HCT116 (cell line): Measurements from ENCODE around the gene SCPEP1. TPM values are rescaled to one million over a fixed set of nuclear protein-coding genes. Genes with fewer than 3 reads are reported as not detected.

Experiments
- ATAC-seq: fragments of 200-7000 bp; cut with Tn5 transposase; 2 replicates; pipeline ENCODE4 v1.9.1; 2020; ENCODE audit warnings: mild to moderate bottlenecking, moderate library complexity
- BruUV-seq: library from RNA; stranded (reverse); fragments of 400-500 nt; replicated peaks from 2 replicates; lab custom pipeline; 2021; lab: Mats Ljungman, UMichigan
- CTCF ChIA-PET: fragments of 300-600 bp; sonication (Branson Sonifier 250); formaldehyde crosslinking; loops from one replicate; lab custom pipeline; 2021; ENCODE audit warnings: antibody characterized with exemption; lab: Charles Lee
- POLR2A ChIA-PET: fragments of 300-600, 350-600 bp; sonication (Branson Sonifier 250); formaldehyde crosslinking; loops from one replicate; lab custom pipeline; 2021; ENCODE audit warnings: antibody characterized with exemption; lab: Charles Lee
- RAD21 ChIA-PET, 2 experiments: fragments of 300-600 bp; sonication (Branson Sonifier 250); formaldehyde crosslinking; loops; one replicate each; lab custom pipeline; 2023; ENCODE audit warnings: low total read pairs in 2 of 2; ENCODE audit not compliant: uncharacterized antibody in 2 of 2, unreplicated experiment in 2 of 2, low non-redundant PET in 1 of 2; lab: Charles Lee
- DNase-seq: peaks from one replicate; pipeline ENCODE4 v3.0.0-alpha.2; 2010; ENCODE audit warnings: low read depth, low spot score
- H2AFZ ChIP-seq: fragments of 200-600 bp; shearing (Covaris generic), sonication (generic); 2 replicates; pipeline ENCODE4 v1.6.1; 2017; ENCODE audit warnings: low read depth, mixed run types, mixed read lengths, antibody characterized with exemption, low read length; ENCODE audit not compliant: poor library complexity, severe bottlenecking
- H3K27ac ChIP-seq: 2 replicates; pipeline ENCODE4 v1.5.1; 2012; ENCODE audit warnings: low read depth, low read length
- H3K27me3 ChIP-seq: fragments of 200-600 bp; sonication (generic); 2 replicates; pipeline ENCODE4 v1.6.1; 2016; ENCODE audit warnings: mixed run types, low read length, mixed read lengths; ENCODE audit not compliant: insufficient read depth
- H3K36me3 ChIP-seq, 2 experiments: fragments of 200-500 bp in 1 of 2; fragments of 200-600 bp in 1 of 2; sonication (Bioruptor generic) in 1 of 2; sonication (generic) in 1 of 2; 2 replicates each; pipeline versions ENCODE4 v1.5.1 to v1.6.1; 2014 to 2016; ENCODE audit warnings: low read length in 2 of 2, inconsistent platforms in 1 of 2, mixed read lengths in 1 of 2, mixed run types in 1 of 2; ENCODE audit not compliant: insufficient read depth in 2 of 2, control insufficient read depth in 1 of 2
- H3K4me1 ChIP-seq, 2 experiments: fragments of 200-600 bp in 1 of 2; sonication (generic) in 1 of 2; 2 replicates each; pipeline versions ENCODE4 v1.5.1 to v1.6.1; 2012 to 2017; ENCODE audit warnings: low read length in 2 of 2, inconsistent platforms in 1 of 2, mild to moderate bottlenecking in 1 of 2, mixed read lengths in 1 of 2, mixed run types in 1 of 2, moderate library complexity in 1 of 2; ENCODE audit not compliant: insufficient read depth in 2 of 2, control insufficient read depth in 1 of 2
- H3K4me2 ChIP-seq: fragments of 200-600 bp; sonication (generic); 2 replicates; pipeline ENCODE4 v1.6.1; 2017; ENCODE audit warnings: mixed run types, low read length, mixed read lengths
- H3K4me3 ChIP-seq, 2 experiments: fragments of 200-600 bp in 1 of 2; sonication (generic) in 1 of 2; replicated peaks in 1 of 2; 2 replicates each; pipeline ENCODE4 v1.5.1; 2011 to 2016; ENCODE audit warnings: low read length in 2 of 2, control low read depth in 1 of 2, low read depth in 1 of 2, mild to moderate bottlenecking in 1 of 2, mixed read lengths in 1 of 2, mixed run types in 1 of 2
- H3K79me2 ChIP-seq: fragments of 200-600 bp; sonication (generic); 2 replicates; pipeline ENCODE4 v1.6.1; 2017; ENCODE audit warnings: mild to moderate bottlenecking, mixed run types, low read length, moderate library complexity, mixed read lengths; ENCODE audit not compliant: insufficient read depth
- H3K9ac ChIP-seq: fragments of 200-600 bp; sonication (generic); 2 replicates; pipeline ENCODE4 v1.6.1; 2016; ENCODE audit warnings: low read length, mixed read lengths
- H3K9me2 ChIP-seq: fragments of 200-600 bp; sonication (generic), shearing (Covaris generic); 2 replicates; pipeline ENCODE4 v1.6.1; 2017; ENCODE audit warnings: mixed run types, mild to moderate bottlenecking, moderate library complexity; ENCODE audit not compliant: insufficient read depth
- H3K9me3 ChIP-seq, 2 experiments: fragments of 200-500 bp in 1 of 2; fragments of 200-600 bp in 1 of 2; sonication (Bioruptor generic) in 1 of 2; sonication (generic) in 1 of 2; 2 replicates each; pipeline ENCODE4 v1.6.1; 2014 to 2017; ENCODE audit warnings: low read length in 2 of 2, mixed read lengths in 2 of 2, inconsistent platforms in 1 of 2, low read depth in 1 of 2, mild to moderate bottlenecking in 1 of 2, mixed run types in 1 of 2, moderate library complexity in 1 of 2; ENCODE audit not compliant: control insufficient read depth in 1 of 2, insufficient read depth in 1 of 2
- H4K20me1 ChIP-seq: fragments of 200-600 bp; sonication (generic), shearing (Covaris generic); 2 replicates; pipeline ENCODE4 v1.6.1; 2017; ENCODE audit warnings: mixed run types, mild to moderate bottlenecking, moderate library complexity; ENCODE audit not compliant: insufficient read depth
- CTCF ChIP-seq, 3 experiments: fragments of 200-600 bp in 1 of 3; sonication (generic) in 1 of 3; IDR thresholded peaks in 2 of 3; conservative IDR thresholded peaks in 1 of 3; 2 replicates each; pipeline ENCODE4 v1.5.1; 2012 to 2017; ENCODE audit warnings: low read depth in 2 of 3, low read length in 2 of 3, antibody characterized with exemption in 1 of 3, borderline replicate concordance in 1 of 3, control low read depth in 1 of 3, mild to moderate bottlenecking in 1 of 3, mixed read lengths in 1 of 3, mixed run types in 1 of 3, moderate library complexity in 1 of 3; ENCODE audit not compliant: insufficient read depth in 1 of 3
- EGR1 ChIP-seq: IDR thresholded peaks from 2 replicates; pipeline ENCODE4 v1.6.1; 2012; ENCODE audit warnings: low read depth
- MAX ChIP-seq: IDR thresholded peaks from 2 replicates; pipeline ENCODE4 v1.6.1; 2012
- POLR2A ChIP-seq: IDR thresholded peaks from 2 replicates; pipeline ENCODE4 v1.7.0; 2011; ENCODE audit warnings: borderline replicate concordance; ENCODE audit not compliant: insufficient read depth, insufficient read length; ENCODE audit errors: extremely low read depth
- RAD21 ChIP-seq: IDR thresholded peaks from 2 replicates; pipeline ENCODE4 v1.6.1; 2012; ENCODE audit warnings: low read depth, mild to moderate bottlenecking
- REST ChIP-seq: IDR thresholded peaks from 2 replicates; pipeline ENCODE4 v1.6.1; 2012; ENCODE audit warnings: low read depth
- intact Hi-C: fragments of 100-400 bp; cut with micrococcal nuclease; formaldehyde crosslinking; loops from 2 replicates; pipeline ENCODE4 v1.10.0; 2022
- total RNA-seq: library from RNA; stranded (reverse); gene quantifications from one replicate; pipeline ENCODE4 v1.2.1, GENCODE V29; 2021; ENCODE audit not compliant: unreplicated experiment

The SCPEP1 gene
- total RNA-seq, 1 experiment from 2014 or later: 28.3 TPM

GRCh38 chr17:56987283-56987834, 9.4 kb downstream of the SCPEP1 start (continued):
- TF ChIP-seq REST (no peak), CTCF (IDR thresholded peaks at IDR 0.05 in 2 of 3, conservative IDR thresholded peaks at IDR 0.05 in 1 of 3; ENCODE audit: borderline replicate concordance in 1 of 3, insufficient read depth in 1 of 3, low read depth in 2 of 3, low read length in 2 of 3) (no peak)

- ChIA-PET RAD21 (no interaction called here), POLR2A (no interaction called here), CTCF (no interaction called here)
- Histone ChIP-seq H4K20me1 (no peaks in the 10 kb centered on the region), H3K9ac (no peak overlapping the region), H3K9me3 (no peaks in the 10 kb centered on the region), H2AFZ (no peak overlapping the region), H3K4me3 (no peak overlapping the region), H3K36me3 (no peaks in the 10 kb centered on the region; a peak in 1 of 4 replicates), H3K4me2 (no peak overlapping the region), H3K9me2 (no peaks in the 10 kb centered on the region), H3K4me1 (no peaks in the 10 kb centered on the region), H3K27me3 (no peaks in the 10 kb centered on the region), H3K27ac (no peak overlapping the region), H3K79me2 (no peaks in the 10 kb centered on the region)
- intact Hi-C loops: no loop called here
- BruUV-seq: no TSS peak
- DNase-seq: no peak
- ATAC-seq: no peak
- TF ChIP-seq MAX (no peak), EGR1 (no peak), RAD21 (no peak), REST (no peak), POLR2A (no peak), CTCF (IDR thresholded peaks at IDR 0.05 in 2 of 3, conservative IDR thresholded peaks at IDR 0.05 in 1 of 3; ENCODE audit: borderline replicate concordance in 1 of 3, insufficient read depth in 1 of 3, low read depth in 2 of 3, low read length in 2 of 3) (no peak)
Observed at GRCh38 chr17:56988901-56989572, 11.1 kb downstream of the SCPEP1 start.
